Ovary (tissue), 3 donors: Measurements from ENCODE around the gene ARPC5L.

Experiments
- EP300 ChIP-seq: sonication (generic); formaldehyde crosslinking; IDR thresholded peaks from one replicate; pipeline ENCODE4 v1.6.1; 2017; ENCODE audit warnings: antibody characterized with exemption
- TF ChIP-seq, protein P1 (sequence below), 3 donors: fragments of 450-650 bp in 2 of 3; fragments of 200-600 bp in 1 of 3; IDR thresholded peaks; one replicate each; pipeline versions ENCODE4 v1.5.1 to v1.8.0; 2016 to 2022; ENCODE audit warnings: antibody characterized with exemption in 3 of 3, mild to moderate bottlenecking in 1 of 3
- donor health status: DM: no; HTN: no; CAD: no.

DNA sequence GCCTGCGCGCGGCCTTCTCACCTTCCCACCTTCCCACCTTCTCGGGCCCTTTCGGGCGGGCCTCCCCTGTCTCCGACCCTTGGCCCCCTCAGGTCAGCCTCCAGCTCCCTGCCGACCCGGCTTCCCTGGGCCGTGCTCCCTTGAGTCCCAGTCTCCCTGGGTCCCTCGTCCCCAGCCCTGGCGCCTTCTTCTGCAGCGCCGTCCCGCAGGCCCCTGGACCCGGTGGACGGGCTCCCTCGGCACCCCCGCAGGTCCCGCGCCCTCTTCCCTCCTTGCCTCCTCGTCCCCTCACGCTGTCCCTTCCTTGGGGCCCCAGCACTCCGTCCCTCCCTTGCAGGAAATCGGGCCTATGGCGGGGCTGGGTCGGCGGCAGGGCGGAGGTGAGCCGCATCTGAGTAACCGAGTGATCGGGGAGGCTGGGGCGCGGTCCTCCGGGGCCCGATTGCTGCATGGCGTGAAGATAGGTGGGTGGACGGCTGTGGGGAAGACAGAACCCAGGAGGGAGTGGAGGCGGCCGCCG is 7.6 kb downstream of the ARPC5L start:
- TF ChIP-seq, protein P1, sequence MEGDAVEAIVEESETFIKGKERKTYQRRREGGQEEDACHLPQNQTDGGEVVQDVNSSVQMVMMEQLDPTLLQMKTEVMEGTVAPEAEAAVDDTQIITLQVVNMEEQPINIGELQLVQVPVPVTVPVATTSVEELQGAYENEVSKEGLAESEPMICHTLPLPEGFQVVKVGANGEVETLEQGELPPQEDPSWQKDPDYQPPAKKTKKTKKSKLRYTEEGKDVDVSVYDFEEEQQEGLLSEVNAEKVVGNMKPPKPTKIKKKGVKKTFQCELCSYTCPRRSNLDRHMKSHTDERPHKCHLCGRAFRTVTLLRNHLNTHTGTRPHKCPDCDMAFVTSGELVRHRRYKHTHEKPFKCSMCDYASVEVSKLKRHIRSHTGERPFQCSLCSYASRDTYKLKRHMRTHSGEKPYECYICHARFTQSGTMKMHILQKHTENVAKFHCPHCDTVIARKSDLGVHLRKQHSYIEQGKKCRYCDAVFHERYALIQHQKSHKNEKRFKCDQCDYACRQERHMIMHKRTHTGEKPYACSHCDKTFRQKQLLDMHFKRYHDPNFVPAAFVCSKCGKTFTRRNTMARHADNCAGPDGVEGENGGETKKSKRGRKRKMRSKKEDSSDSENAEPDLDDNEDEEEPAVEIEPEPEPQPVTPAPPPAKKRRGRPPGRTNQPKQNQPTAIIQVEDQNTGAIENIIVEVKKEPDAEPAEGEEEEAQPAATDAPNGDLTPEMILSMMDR (IDR thresholded peaks at IDR 0.05): no peak
- no peak for TF ChIP-seq EP300
